SK-N-SH (cell line): ENCODE data around the gene OTUD5.

Source experiments
- CHD2 ChIP-seq: fragments of 150-350 bp; IDR thresholded peaks from 2 replicates; pipeline ENCODE4 v1.6.1; 2018; ENCODE audit warnings: low read length; ENCODE audit not compliant: partially characterized antibody
- CTCF ChIP-seq: fragments of 200-600 bp; sonication (generic); IDR thresholded peaks from 2 replicates; pipeline ENCODE4 v1.6.1; 2017; ENCODE audit warnings: antibody characterized with exemption, mild to moderate bottlenecking, moderate library complexity
- GABPA ChIP-seq: IDR thresholded peaks from 2 replicates; pipeline ENCODE4 v1.4.0; 2012; ENCODE audit warnings: low read depth, mild to moderate bottlenecking
- MAX ChIP-seq: IDR thresholded peaks from 2 replicates; pipeline ENCODE4 v1.4.0; 2012; ENCODE audit warnings: low read depth
- TCF12 ChIP-seq: IDR thresholded peaks from 2 replicates; pipeline ENCODE4 v1.4.0; 2012
- YY1 ChIP-seq: IDR thresholded peaks from 2 replicates; pipeline ENCODE4 v1.4.0; 2012; ENCODE audit warnings: low read depth, mild to moderate bottlenecking

- no peak for TF ChIP-seq YY1
- no peak for TF ChIP-seq GABPA
- TF ChIP-seq CHD2: no peak
- TF ChIP-seq CTCF: no peak
- no peak for TF ChIP-seq MAX
- no peak for TF ChIP-seq TCF12
Observed at GRCh38 chrX:48975541-48975940, 18.1 kb upstream of the OTUD5 start.
